HG02973 (cell line): ENCODE data around the gene NCEH1.

Experiments
- ATAC-seq: cut with Tn5 transposase; IDR thresholded peaks from one replicate; pipeline ENCODE4 v1.9.1; 2021; ENCODE audit warnings: moderate library complexity; ENCODE audit not compliant: unreplicated experiment

The NCEH1 gene

DNA sequence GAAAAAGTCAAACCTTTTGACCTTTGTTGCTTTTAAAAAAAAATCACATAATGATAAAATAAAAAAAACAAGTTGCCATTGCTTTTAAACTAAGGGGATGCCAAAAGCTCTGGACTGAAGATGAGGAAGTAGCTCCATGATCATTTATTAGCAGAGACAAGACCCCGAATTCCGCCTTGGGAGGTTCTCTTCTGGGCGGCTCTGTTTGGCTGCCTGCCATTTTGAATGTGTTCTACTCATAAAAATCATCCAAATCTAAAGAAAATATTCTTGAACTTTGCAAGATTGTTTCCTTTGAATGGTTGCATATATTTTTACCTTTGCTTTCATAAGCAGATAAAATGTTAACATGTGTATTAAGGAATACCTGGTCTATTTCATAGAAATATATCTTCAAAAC is 63.8 kb downstream of the NCEH1 start:
- no peak for ATAC-seq

GRCh38 chr3:172646439-172647015 is 64.3 kb downstream of the NCEH1 start:
- ATAC-seq: no peak

GRCh38 chr3:172644258-172644657 is 66.6 kb downstream of the NCEH1 start:
- no peak for ATAC-seq

GRCh38 chr3:172643506-172644179 is 67.2 kb downstream of the NCEH1 start:
- ATAC-seq: no peak

- ATAC-seq: no peak
Measured at GRCh38 chr3:172641291-172641690, 69.6 kb downstream of the NCEH1 start.

DNA sequence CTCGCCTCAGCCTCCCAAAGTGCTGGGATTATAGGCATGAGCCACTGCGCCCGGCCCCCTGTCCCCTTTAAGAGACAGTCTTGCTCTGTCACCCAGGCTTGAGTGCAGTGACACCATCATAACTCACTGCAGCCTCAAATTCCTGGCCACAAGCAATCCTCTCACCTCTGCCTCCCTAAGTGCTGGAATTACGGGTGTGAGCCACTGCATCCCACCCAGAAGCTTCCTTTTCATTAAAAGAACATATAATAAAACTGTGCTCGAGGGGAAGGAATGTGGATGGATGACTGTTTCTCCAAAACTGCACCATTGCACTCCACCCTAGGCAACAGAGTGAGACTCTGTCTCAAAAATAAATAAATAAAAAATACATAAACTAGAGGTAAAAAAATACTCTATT is 70.1 kb downstream of the NCEH1 start:
- no peak for ATAC-seq

DNA sequence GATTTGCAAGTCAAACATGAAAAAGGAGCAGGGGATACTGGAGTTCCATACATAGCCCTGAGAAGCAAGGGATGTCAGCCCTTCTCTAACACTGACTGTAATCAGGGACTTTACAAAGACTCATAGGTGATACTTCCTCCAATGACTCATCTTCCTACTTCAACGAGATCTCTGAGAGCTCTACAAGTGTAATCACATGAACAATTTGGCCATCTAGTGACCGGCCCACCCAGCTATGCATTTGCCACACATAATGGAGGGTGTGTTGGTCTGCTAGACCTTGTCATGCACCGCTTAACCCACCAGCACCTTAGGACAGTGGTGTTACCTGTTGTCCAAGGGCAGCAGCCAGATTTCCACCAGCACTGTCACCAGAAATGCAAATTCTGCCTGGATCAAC is 75.3 kb downstream of the NCEH1 start:
- ATAC-seq: peak; percentile 99

- no peak for ATAC-seq
Measured at GRCh38 chr3:172634948-172635347, 75.9 kb downstream of the NCEH1 start.

DNA sequence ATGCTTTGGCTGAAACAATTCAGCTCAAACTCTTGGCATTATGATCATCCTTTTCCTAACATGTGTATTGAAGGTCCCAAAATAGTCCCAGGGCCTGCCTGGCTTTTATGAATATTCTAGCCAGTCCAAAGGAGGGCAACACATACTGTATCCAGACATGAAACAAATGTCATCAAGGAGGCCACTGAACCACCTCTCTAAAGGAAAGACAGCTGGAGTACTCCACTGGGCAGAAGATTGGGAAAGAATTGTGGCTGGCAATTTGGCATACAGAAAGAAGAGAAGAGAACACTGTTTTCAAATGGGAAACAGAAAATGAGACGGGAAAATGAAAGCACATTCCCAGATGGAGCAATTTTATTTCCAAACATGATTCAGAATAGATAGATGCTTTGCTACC is 80.6 kb downstream of the NCEH1 start:
- ATAC-seq: no peak

- ATAC-seq: no peak
Measured at GRCh38 chr3:172629470-172629869, 81.4 kb downstream of the NCEH1 start.

- no peak for ATAC-seq
Measured at GRCh38 chr3:172627057-172627809, 83.6 kb downstream of the NCEH1 start.

DNA sequence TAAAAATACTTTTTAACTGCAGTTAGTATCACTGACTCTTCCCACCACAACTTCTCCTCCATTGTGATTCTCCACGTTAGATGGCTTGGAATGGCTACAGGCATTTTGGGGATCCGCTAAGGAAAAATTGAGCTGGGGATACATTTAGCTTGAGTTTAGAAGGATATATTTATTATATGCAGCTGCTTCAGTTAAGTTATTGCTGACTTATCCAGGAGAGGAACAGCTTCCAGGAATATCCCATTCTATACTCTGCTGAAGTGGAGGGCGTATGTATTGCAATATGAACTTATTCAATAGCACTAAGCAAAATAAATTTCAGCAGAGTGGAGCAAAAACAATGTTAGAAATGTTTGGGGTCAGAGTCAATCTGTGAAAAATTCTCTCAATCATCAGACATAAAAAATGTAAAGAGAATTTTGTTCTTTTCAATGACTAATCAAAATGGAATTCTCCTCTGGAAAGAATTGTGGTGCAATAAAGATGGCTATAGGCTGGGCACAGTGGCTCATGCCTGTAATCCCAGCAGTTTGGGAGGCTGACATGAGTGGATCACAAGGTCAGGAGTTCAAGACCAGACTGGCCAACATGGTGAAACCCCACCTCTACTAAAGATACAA is 84.7 kb downstream of the NCEH1 start:
- no peak for ATAC-seq

GRCh38 chr3:172625404-172625803 is 85.5 kb downstream of the NCEH1 start:
- no peak for ATAC-seq

GRCh38 chr3:172624999-172625398 is 85.9 kb downstream of the NCEH1 start:
- no peak for ATAC-seq

DNA sequence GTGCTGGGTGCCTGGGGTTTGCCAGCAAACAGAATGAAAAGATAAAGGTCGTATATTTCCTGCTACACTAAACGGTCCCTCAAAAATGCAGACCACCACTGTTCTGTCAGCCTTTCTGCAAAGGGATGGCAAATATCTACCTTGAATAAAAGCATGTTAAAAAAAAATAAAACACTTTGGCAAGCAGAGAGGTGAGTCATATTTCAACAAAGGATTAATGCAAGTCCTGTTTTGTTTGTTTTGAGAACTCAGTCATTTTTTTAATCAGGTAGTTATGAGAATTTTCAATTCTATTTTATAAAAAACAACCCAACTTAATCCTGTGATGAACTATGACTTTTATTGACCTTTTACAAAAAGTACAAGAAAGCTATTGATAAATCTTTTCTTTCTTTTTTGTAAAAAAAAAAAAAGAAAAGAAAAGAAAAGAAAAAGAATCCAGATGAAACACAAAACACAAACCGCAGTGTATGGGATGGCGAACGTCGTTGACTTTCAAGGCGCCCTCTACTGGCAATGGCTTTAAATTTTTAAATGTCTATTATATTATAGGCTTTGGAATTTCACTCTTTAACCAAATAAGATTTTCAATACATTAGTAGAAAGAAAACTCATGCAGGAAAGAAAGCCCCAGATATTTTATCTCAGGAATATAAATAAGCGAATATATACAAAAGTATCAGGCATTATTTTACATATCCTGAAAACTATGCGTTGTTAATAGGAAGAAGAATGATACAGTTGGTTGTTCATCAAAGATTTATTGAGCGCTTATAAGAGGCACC is 87.8 kb downstream of the NCEH1 start:
- no peak for ATAC-seq

GRCh38 chr3:172622156-172622555 is 88.7 kb downstream of the NCEH1 start:
- ATAC-seq: no peak

- no peak for ATAC-seq
Measured at GRCh38 chr3:172617976-172618375, 92.9 kb downstream of the NCEH1 start.

DNA sequence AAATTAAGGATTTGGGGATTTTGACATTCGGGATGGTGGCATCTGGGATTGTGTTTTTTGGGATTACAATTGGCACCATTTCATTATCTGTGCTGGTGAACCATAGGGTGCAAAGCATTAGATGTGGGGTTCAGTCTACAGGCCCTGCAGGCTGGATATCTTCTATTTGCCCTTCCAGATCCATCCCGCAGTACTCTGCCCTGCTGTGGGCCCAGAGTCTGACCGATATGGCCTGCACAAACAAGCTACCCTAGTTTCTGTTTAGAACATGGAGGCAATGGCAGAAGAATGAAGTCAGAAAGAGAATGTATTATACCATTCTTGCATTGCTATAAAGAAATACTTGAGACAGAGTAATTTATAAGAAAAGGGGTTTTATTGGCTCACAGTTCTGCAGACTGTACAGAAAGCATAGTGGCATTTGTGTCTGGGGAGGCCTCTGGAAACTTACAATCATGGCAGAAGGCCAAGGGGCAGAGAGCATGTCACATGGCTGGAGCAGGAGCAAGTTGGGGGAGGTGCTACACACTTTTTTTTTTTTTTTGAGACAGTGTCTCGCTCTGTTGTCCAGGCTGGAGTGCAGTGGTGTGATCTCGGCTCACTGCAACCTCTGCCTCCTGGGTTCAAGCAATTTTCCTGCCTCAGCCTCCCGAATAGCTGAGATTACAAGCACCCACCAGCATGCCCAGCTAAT is 93.7 kb downstream of the NCEH1 start:
- no peak for ATAC-seq

DNA sequence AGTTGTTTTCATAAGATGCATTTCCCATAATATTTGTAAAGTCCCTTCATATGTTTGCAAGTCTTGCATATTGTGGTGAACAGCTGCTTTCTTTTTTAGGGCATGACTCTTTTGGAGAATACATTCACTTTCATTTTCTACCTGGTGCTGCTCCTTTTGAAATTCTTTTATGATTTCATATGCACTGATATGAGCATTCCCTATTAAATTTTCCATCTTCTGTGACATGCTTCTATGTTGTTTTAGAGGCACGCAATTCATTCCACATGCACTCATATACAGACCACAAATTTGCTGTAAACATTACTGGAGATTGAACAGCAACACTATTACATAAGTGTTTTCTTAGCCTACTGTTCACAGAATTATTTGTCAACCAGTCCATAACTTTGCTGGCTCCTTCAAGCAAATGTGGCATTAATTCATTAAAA is 94.8 kb downstream of the NCEH1 start:
- ATAC-seq: no peak

- no peak for ATAC-seq
Measured at GRCh38 chr3:172615296-172615695, 95.6 kb downstream of the NCEH1 start.
